BJ (cell line): Measurements from ENCODE around the gene FAM216B. TPM values are rescaled to one million over a fixed set of nuclear protein-coding genes. Genes with fewer than 3 reads are reported as not detected.

Experiments
- polyA plus RNA-seq: library from polyadenylated mRNA; depleted of rRNA; stranded (reverse); fragments of >200 nt; gene quantifications from 2 replicates; pipeline ENCODE4 v1.2.3, GENCODE V29; 2011; rRNA removed

The FAM216B gene
- polyA plus RNA-seq, 1 experiment, result not detected

Other genes with a start within 250 kb of the FAM216B start
- not detected in 2 replicates for gene TNFSF11, start 207.4 kb upstream of the FAM216B start, polyA plus RNA-seq
- 2.5 and 4.5 TPM in 2 replicates for gene EPSTI1, start 210.7 kb downstream of the FAM216B start, polyA plus RNA-seq
- gene DNAJC15, start 242.0 kb downstream of the FAM216B start, polyA plus RNA-seq, result 63.6 and 63.9 TPM in 2 replicates